ENCODE results near the gene LDLRAP1.

LDLRAP1 gene

DNA sequence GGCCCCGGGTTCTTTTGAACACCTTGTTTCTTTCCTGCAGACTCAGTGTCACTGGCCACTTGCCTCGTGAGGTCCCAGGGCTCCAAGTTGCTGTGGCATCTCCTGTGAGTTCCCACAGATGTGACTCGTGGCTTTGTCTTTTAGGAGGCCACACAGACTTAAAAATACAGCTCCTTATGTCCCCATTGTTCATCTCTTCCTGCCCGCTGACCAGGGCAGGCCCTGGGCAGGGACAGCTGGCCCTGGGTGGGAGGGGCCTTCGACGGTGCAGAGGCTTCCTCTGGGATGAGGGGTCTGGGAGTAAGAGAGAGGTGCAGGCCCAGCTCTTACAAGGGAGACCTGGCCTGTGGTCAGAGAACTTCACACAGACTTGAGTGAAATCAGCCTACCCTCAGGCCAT lies 15.6 kb downstream of the LDLRAP1 start:
- FAIRE-seq (no peak), DNase-seq (ENCODE audit: insufficient read length, low spot score) (no peak)

DNA sequence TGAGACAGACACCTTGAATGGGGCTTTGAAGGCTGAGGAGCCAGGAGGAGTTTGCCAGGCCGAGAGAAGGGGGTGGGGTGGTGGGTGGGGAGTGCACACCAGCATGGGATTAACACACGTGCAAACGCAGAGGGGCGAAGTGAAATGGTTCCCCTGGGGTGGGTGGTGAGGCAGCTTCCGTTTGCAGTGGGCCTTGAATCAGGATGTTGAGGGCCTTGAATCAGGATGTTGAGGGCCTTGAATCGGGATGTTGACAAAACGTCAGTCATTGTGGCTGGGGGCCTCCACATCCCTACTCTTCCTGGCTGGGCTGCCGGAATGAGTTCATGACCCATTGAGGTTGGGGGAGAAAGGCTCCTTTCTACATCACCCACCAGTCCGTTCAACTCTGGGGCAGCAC lies 16.6 kb downstream of the LDLRAP1 start:
- FAIRE-seq (peak; percentile 41), DNase-seq (ENCODE audit: insufficient read length, low spot score) (no peak)
- TF ChIP-seq PAX5 (IDR thresholded peaks at IDR 0.05; ENCODE audit: insufficient read depth, low read length, severe bottlenecking) (no peak), POU2F2 (IDR thresholded peaks at IDR 0.05; ENCODE audit: low read depth, low read length) (no peak), SPI1 (IDR thresholded peaks at IDR 0.05; ENCODE audit: low read depth, low read length) (no peak), POLR2A (IDR thresholded peaks at IDR 0.05; ENCODE audit: low read depth, low read length) (no peak), POLR2AphosphoS5 (IDR thresholded peaks at IDR 0.05; ENCODE audit: low read depth, low read length) (no peak), TAF1 (IDR thresholded peaks at IDR 0.05; ENCODE audit: low read depth, low read length) (no peak)

More for the DNA sequence above, 15.6 kb downstream of the LDLRAP1 start:
- TF ChIP-seq POU2F2 (IDR thresholded peaks at IDR 0.05; ENCODE audit: low read depth, low read length) (no peak), POLR2A (IDR thresholded peaks at IDR 0.05; ENCODE audit: low read depth, low read length) (no peak)

DNA sequence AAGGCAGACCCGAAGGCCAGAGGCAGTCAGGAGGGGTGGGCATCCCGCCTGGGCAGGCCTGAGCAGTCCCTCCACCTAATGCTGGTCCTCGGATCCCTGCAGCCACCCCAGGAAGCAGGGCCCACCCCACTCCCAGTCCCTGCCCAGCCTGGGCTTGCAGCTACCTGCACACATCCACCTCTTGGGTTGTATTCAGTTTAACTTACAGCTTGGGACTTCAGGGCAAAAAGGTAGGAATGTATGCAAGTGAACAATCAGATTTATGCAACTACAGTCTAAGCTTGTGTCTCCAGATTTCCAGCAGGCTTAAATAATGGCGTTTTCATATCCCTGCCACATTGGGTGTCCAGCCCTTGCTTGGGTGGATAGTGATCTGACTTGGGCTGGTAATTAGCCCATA lies 17.4 kb downstream of the LDLRAP1 start:
- TF ChIP-seq SPI1 (IDR thresholded peaks at IDR 0.05; ENCODE audit: low read depth, low read length) (no peak), POU2F2 (IDR thresholded peaks at IDR 0.05; ENCODE audit: low read depth, low read length) (no peak), TAF1 (IDR thresholded peaks at IDR 0.05; ENCODE audit: low read depth, low read length) (no peak), PAX5 (IDR thresholded peaks at IDR 0.05; ENCODE audit: insufficient read depth, low read length, severe bottlenecking) (no peak), POLR2A (IDR thresholded peaks at IDR 0.05; ENCODE audit: low read depth, low read length) (no peak), POLR2AphosphoS5 (IDR thresholded peaks at IDR 0.05; ENCODE audit: low read depth, low read length) (no peak)
- DNase-seq (ENCODE audit: insufficient read length, low spot score) (no peak), FAIRE-seq (peak; percentile 68)

DNA sequence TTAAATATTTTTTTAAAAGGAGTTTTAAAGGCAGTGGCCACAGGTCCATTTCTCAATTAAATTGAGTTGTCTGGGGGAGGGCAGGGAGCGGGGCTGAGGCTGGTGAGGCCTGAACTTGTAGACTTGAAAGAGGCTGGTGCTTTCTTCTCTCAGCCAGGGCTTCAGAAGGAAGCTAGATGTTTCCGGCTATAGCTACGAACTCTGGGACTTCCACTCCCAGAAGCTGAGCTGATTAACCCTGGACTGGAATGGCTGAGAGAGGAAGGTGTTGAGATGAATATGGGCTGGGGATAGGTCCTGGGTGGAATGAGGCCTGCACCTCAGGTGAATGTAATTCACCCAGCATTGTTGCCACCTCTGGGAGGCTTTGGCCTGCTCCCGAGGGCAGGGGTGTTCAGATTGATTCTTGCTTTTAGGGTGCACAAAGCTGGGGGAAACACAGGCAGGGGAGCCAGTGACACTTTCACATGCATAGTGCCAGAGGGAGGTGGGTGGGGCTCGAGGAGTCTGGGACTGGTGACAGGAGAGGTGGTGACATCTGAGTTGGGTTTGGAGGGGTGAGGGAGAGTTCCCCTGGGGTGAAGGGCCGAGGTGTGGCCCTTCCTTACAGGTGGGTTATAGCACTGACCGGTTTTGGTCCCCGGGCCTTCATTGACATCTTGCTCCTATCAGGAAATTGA lies 18.2 kb downstream of the LDLRAP1 start:
- FAIRE-seq (peak; percentile 78), DNase-seq (ENCODE audit: insufficient read length, low spot score) (no peak)
- TF ChIP-seq POU2F2 (IDR thresholded peaks at IDR 0.05; ENCODE audit: low read depth, low read length) (no peak), TAF1 (IDR thresholded peaks at IDR 0.05; ENCODE audit: low read depth, low read length) (no peak), SPI1 (IDR thresholded peaks at IDR 0.05; ENCODE audit: low read depth, low read length) (no peak), POLR2A (IDR thresholded peaks at IDR 0.05; ENCODE audit: low read depth, low read length) (no peak), PAX5 (IDR thresholded peaks at IDR 0.05; ENCODE audit: insufficient read depth, low read length, severe bottlenecking) (no peak), POLR2AphosphoS5 (IDR thresholded peaks at IDR 0.05; ENCODE audit: low read depth, low read length) (no peak)

DNA sequence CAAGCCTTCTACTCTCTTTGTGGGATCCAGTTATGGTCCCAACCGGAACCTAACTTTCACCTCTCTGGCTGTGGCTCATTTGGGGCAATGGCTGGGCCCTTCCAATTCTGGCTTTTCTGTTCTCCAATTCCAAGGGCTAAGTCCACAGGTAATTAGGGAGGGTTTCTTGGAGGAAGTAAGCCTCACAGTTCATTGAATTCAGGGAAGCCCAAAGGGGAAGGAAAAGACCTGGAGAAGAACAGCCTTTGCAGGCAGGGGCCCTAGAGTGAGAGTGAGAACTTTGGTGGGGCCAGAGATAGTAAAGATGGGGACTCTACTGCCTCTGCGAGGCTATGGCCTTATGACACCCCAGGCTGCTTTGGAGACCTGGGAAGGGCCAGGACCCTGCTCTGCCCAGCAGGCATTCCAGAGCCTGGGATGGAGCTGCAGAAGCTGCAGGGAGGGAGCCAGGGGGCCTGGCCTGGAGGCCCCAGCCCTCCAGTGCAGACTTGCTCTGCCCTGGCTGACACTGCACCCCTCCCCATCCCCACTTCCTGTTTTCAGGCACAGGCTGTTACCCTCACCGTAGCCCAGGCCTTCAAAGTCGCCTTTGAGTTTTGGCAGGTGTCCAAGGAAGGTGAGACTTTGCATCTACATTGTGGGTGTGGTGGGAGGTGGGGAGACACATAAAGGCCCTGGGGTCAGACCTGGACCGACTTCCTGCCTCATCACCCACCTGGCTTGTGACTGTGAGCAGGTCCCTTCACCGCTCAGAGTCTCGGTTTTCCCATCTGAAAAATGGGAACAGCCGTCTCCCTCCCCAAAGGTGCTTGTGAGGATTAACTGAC lies 18.9 kb downstream of the LDLRAP1 start:
- FAIRE-seq = peak; percentile 97
- TF ChIP-seq SPI1 (IDR thresholded peaks at IDR 0.05; ENCODE audit: low read depth, low read length) (peak; percentile 98), POU2F2 (IDR thresholded peaks at IDR 0.05; ENCODE audit: low read depth, low read length) (peak; percentile 51; the same call in 1 of the 2 replicates), TAF1 (IDR thresholded peaks at IDR 0.05; ENCODE audit: low read depth, low read length) (no peak)
- DNase-seq (ENCODE audit: insufficient read length, low spot score) = peak; percentile 95

DNA sequence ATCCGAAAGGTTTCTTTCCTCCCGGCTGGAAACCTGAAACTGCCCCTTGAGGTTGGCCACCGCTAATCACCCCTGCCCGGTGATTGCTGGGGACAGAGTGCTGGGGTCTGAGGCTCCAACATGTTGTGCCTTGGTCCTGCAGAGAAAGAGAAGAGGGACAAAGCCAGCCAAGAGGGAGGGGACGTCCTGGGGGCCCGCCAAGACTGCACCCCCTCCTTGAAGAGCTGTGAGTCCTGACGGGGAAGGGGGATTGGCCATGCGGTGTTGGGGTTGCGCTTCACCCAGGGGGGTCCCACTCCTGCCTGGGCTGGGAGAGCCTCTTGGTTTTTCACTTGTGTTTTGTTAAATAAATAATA lies 19.5 kb downstream of the LDLRAP1 start:
- TF ChIP-seq POU2F2 (IDR thresholded peaks at IDR 0.05; ENCODE audit: low read depth, low read length) (no peak), TAF1 (IDR thresholded peaks at IDR 0.05; ENCODE audit: low read depth, low read length) (no peak), PAX5 (IDR thresholded peaks at IDR 0.05; ENCODE audit: insufficient read depth, low read length, severe bottlenecking) (no peak), POLR2AphosphoS5 (IDR thresholded peaks at IDR 0.05; ENCODE audit: low read depth, low read length) (no peak), SPI1 (IDR thresholded peaks at IDR 0.05; ENCODE audit: low read depth, low read length) (no peak), POLR2A (IDR thresholded peaks at IDR 0.05; ENCODE audit: low read depth, low read length) (no peak)
- FAIRE-seq (no peak), DNase-seq (ENCODE audit: insufficient read length, low spot score) (no peak)

DNA sequence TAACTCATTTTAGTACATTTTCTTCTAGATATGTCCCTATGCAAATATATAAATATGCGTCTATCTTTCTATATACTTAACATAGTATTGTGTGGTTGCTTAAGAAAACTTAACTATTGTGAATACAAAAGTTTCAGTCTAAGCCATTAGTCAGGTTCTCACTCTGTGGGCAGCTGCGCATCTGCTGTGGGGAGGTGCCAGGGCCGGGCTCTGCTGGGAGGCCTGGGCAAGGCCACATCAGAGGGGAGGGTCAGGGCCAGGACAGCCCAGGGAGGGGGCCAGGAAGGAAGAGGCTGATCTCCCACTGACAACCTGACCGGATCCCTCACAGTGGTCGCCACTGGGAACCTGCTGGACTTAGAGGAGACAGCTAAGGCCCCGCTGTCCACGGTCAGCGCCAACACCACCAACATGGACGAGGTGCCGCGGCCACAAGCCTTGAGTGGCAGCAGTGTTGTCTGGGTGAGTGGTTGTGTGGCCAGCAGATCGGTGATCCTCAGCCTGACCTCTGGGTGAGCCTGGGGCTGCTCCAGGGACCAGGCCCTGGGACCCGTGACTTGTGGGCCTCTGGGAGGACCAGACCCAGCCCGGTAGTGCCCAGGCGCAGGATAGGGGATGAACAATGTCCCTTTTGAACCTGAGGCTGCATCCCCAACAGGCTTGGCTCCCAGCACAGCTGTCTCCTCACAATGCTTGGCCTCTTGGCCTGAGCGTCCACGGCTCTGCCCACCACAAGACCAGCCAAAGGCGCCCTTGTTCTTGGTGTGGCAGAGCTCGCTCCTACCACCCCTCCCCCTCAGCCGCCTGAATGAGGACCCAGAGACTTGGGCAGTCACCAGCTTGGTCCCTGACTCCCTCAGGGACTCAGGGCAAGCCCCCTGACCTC lies 20.2 kb downstream of the LDLRAP1 start:
- DNase-seq (ENCODE audit: insufficient read length, low spot score) = no peak
- TF ChIP-seq POU2F2 (IDR thresholded peaks at IDR 0.05; ENCODE audit: low read depth, low read length) = no peak
- TF ChIP-seq PAX5 (IDR thresholded peaks at IDR 0.05; ENCODE audit: insufficient read depth, low read length, severe bottlenecking) = no peak
- no peak for TF ChIP-seq POLR2A (IDR thresholded peaks at IDR 0.05; ENCODE audit: low read depth, low read length)
- no peak for TF ChIP-seq TAF1 (IDR thresholded peaks at IDR 0.05; ENCODE audit: low read depth, low read length)
- TF ChIP-seq SPI1 (IDR thresholded peaks at IDR 0.05; ENCODE audit: low read depth, low read length) = no peak
- no peak for TF ChIP-seq POLR2AphosphoS5 (IDR thresholded peaks at IDR 0.05; ENCODE audit: low read depth, low read length)
- no peak for FAIRE-seq

DNA sequence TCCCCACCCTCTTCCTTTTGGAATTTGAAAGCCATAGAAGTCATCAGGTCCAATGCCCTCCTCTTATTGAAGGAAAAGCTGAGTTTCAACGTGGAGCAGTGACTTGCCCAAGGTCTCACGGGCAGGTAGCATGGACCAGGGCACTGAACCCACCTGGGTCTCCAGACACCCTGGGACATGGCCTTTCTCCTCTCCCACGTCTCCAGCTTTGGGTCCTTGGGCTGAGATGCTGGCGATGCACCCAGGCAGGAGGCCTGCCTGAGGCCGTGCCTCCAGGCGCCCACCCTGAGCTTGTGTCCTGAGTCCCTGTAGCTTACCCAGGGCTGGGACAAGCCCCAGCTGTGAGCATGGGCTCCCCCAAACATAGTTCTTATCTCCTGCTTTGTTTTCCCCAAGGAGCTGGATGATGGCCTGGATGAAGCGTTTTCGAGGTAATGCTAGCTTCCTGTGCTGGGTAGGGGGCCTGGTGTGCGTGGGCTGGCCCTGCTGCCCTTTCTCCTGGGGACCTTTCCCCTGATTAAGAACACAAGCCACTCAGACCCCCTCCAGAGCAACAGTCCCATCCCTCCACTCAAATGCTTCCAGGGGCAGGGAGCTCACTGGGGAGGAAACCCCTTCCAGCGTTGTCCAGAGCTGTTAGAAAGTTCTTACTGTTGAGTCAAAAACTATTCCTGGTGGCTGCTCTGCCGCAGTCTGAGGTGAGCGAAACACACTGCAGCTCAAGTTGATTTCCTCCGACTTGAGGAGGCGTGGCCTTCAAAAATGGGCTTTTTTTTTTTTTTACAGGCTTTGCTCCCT lies 21.6 kb downstream of the LDLRAP1 start:
- FAIRE-seq (no peak), DNase-seq (ENCODE audit: insufficient read length, low spot score) (no peak)
- TF ChIP-seq SPI1 (IDR thresholded peaks at IDR 0.05; ENCODE audit: low read depth, low read length) = no peak
- no peak for TF ChIP-seq TAF1 (IDR thresholded peaks at IDR 0.05; ENCODE audit: low read depth, low read length)
- TF ChIP-seq PAX5 (IDR thresholded peaks at IDR 0.05; ENCODE audit: insufficient read depth, low read length, severe bottlenecking) = no peak
- no peak for TF ChIP-seq POLR2A (IDR thresholded peaks at IDR 0.05; ENCODE audit: low read depth, low read length)
- TF ChIP-seq POLR2AphosphoS5 (IDR thresholded peaks at IDR 0.05; ENCODE audit: low read depth, low read length) = no peak
- TF ChIP-seq POU2F2 (IDR thresholded peaks at IDR 0.05; ENCODE audit: low read depth, low read length) = no peak

Data from GM12891 (cell line).